ENCODE results near the gene ALKBH3.

ALKBH3 gene

DNA sequence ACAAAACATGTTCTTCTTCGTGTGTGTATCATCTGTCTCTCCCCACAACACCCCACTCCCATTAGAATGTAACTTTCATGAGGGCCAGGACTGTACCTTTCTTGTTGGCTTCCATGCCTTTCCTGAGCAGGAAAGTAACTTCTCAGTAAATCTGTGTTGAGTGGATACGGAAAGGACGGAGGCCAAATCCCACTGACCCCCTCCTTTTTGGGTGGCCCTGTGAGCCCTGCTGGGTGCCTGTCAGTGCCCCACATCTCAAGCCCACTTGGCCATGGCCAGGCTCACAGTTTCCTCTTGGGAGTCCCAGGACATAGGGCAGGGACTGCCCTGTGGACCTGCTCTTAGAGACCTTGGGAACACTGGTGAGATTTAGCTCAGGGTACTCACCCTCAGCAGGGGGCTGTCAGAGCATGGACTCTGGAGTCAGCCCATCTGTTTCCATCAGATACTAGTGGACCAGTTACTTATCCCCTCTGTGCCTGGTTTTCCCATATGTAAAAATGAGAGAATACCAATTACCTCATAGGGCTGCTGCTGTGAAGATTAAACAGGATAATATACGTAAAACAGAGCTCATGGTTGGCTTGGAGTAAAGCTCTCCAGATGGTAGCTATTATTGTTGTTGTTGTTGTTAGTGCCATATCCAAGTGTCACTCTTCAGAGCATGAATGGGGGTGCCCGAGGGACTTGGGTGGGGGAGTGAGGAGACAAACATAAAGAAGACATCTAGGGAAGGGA, 60.8 kb downstream of the ALKBH3 start:
- no peak for DNase-seq (ENCODE audit: low spot score)

- DNase-seq (ENCODE audit: low spot score): no peak
These were observed 62.2 kb downstream of the ALKBH3 start for GRCh38 chr11:43942662-43943371.

- DNase-seq (ENCODE audit: low spot score): no peak
These were observed 62.8 kb downstream of the ALKBH3 start for GRCh38 chr11:43943372-43943930.

DNA sequence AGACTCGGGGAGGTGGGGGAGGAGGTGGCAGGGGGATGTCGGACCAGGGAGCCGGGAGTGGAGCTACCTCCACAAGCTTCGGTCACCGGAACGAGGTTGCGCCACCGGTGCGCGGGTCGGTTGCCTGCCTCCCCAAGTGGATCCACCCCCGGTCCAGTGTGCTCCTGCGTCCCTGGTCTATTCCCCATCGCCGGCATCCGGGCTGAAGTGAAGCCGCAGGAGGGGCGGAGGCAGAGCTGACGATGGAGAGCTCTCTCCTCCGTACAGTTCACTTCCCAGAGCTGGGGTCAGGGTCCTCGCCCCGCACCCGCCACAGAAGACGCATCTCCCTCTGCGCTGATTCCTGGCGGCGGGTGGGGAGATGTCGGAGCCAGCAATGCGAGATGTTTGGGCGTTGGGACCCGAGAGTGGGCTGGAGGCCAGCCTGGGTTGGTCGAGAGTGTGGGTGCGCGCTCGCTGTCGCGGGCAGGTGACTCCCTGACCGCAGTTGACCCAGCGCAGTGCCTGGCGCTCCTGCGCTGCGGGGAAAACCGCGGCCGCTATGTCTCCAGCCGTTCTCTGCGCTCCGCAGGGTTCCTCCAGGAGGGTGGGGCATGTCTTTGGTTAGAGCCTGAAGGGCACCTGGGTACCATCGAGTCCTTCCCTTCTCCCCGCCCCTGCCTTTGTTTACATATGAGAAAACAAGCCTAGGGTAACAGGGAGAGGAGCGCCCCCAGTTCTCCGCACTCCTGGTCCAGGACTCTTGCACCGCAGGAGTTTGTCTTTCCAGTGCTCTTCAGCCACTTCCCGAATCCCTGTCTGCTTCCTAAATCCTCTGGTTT, 63.5 kb downstream of the ALKBH3 start:
- DNase-seq (ENCODE audit: low spot score): no peak

DNA sequence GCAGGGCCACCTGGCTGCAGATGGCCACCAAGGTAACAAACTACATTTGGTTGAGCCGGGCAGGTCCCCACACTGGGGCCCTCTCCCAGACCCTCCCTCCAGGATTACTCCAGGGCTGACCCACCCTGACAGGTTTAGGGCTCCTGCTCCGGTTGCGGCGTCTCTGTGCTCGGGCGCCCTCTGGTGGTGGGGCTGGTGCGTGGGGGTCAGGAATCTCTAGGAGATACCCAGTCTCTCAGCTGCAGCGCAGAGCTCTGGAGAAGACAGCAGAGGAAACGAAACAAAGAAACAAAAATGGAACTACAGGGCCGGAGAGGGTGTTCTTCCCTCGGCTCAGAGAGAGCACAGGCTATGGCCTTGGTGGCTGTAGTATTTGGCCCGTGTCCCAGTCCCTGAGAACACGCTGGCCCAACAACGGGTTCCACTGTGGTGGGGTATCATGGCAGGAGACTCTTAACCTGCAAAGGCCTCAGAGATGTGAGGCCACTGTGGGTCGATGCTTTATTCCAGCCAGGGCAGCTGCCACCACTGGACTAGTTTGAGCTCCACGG, 64.2 kb downstream of the ALKBH3 start:
- DNase-seq (ENCODE audit: low spot score): peak; percentile 54

DNA sequence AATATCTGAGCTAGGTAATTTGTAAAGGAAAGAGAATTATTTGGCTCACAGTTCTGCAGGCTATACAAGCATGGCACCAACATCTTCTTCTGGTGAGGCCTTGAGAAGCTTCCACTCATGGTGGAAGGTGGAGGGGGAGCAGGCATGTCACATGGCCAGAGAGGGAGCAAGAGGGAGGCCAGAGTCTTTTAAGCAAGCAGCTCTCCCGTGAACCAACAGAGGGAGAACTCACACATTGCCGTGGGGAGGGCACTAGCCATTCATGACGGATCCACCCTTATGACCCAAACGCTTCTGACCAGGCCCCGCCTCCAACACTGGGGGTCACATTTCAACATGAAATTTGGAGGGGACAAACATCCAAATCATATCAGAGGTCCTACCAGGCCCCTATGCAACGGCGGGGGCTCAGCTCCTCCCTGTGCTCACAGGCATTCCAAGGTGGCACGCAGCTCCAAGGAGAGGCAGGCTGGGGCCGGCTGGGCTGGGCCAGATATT, 66.4 kb downstream of the ALKBH3 start:
- DNase-seq (ENCODE audit: low spot score): no peak

GRCh38 chr11:43947815-43948214, 67.2 kb downstream of the ALKBH3 start:
- DNase-seq (ENCODE audit: low spot score): no peak

DNA sequence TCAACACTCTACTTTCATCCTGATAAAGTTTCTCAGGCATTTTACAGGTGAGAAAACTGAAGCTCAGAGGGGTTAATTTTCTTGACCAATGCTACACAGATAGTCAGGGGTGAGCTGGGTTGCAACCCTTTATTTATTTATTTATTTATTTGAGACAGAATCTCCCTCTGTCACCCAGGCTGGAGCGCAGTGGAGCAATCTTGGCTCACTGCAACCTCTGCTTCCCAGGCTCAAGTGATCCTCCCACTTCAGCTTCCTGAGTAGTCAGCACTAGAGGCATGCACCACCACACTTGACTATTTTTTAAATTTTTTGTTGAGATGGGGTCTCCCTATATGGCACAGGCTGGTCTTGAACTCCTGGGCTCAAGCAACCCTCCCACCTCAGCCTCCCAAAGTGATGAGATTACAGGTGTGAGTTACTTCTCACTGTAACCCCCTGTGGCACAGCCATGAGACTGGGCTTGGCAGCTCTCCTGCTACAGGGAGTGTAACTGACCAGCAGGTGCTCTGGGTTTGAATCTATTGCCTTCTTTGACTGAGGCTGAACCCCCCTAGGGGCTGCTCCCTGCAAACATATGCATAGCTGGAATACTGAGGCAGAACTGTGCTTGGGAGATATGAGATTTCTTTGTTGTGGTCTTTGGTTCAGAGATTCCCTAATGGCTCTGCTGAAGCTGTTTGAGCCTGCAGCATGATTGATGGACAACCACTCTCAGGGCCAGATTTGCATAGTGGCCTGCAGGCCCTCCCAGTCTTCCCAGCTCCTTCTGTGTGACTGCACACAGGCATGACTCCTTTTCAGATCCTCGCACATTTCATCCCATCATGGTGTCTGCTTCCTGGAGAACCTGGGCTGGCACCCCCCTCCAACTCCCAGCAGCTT, 68.0 kb downstream of the ALKBH3 start:
- no peak for DNase-seq (ENCODE audit: low spot score)

DNA sequence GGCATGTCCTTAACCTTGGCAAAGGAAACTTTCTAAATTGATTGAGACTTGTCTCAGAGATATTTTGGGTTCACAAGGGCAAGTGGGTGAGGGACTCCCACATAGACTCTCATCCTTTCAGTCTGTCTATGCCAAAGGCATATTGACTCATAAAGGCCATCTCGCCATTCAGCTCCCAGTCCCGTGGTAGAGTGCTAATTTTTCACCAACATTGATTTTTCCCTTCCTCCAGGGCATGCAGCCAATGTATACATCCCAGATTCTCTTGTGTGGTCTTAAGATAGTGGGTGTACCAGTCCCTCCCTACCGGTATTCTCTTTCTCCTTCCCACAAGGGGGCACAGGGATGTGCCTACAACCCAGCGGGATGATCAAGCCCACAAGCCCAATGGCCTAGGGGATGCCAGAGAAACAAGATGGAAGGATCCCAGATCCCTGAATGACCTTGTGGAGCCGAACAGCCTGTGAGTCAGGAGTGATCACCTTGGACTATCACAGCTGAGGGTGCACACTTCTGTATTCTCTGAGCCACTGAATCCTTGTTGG, 69.8 kb downstream of the ALKBH3 start:
- DNase-seq (ENCODE audit: low spot score): no peak

DNA sequence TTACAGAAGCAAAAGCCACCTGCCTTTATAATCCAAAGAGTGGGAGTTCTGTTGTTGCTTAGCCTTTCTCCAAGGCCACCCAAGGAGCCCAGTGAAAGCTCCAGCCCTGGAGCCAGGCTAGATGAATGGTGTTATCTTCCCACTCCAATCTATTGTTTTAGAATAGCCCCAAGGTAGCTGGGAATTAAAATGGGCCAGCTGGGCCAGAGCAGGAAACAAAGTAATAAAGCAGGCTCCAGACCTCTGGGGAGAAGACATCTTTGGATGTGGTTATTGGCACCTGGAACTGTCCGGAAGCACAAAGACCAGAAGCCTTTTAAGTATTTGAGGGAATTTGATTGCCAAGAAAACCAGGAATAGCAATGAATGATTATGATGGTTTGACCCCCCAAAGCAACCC, 70.6 kb downstream of the ALKBH3 start:
- no peak for DNase-seq (ENCODE audit: low spot score)

DNA sequence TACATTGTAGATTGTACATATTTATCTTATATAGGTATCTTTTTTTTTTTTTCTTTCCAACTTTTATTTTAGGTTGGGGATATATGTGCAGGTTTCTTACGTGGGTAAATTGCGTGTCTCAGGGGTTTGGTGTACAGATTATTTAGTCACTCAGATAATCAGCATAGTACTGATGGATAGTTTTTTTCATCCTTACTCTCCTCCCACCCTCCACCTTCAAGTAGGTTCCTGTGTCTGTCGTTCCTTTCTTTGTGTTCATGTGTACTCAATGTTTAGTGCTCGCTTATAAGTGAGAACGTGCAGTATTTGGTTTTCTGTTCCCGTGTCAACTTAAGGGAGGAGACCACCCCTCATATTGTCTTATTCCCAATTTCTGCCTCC, 71.4 kb downstream of the ALKBH3 start:
- no peak for DNase-seq (ENCODE audit: low spot score)

GRCh38 chr11:43952401-43953342, 72.0 kb downstream of the ALKBH3 start:
- no peak for DNase-seq (ENCODE audit: low spot score)

DNA sequence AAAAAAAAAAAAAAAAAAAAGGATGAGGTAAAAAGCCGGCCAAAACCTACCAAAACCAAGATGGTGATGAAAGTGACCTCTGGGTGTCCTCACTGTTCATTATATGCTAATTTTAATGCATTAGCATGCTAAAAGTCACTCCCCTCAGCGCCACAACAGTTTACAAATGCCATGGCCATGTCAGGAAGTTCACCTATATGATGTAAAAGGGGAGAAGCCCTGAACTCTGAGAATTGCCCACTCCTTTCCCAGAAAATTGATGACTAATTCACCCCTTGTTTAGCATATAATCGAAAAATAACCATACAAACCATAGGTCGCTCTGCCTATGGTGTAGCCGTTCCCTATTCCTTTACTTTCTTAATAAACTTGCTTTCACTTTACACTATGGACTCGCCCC, 72.9 kb downstream of the ALKBH3 start:
- DNase-seq (ENCODE audit: low spot score): no peak

GRCh38 chr11:43954241-43954640, 73.6 kb downstream of the ALKBH3 start:
- DNase-seq (ENCODE audit: low spot score): no peak

- DNase-seq (ENCODE audit: low spot score): no peak
These were observed 74.9 kb downstream of the ALKBH3 start for GRCh38 chr11:43955381-43956118.

DNA sequence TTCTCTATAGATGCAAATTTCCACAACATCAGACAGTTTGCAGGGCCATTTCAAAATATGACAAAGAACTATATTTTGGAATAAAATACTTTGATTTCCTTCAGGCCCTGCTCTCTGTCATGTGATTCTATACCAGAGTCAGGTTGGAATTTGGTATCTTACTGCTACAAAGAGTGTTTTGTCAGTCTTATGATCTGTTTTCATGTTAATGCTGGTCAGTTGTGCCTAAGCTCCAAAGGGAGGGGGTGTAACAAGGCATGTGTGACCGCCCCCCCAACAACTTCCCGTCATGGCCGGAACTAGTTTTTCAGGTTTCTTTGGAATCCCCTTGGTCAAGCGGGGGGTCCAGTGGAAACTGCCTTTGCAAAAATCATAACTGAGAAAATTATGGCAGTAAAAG, 76.9 kb downstream of the ALKBH3 start:
- DNase-seq (ENCODE audit: low spot score): no peak

DNA sequence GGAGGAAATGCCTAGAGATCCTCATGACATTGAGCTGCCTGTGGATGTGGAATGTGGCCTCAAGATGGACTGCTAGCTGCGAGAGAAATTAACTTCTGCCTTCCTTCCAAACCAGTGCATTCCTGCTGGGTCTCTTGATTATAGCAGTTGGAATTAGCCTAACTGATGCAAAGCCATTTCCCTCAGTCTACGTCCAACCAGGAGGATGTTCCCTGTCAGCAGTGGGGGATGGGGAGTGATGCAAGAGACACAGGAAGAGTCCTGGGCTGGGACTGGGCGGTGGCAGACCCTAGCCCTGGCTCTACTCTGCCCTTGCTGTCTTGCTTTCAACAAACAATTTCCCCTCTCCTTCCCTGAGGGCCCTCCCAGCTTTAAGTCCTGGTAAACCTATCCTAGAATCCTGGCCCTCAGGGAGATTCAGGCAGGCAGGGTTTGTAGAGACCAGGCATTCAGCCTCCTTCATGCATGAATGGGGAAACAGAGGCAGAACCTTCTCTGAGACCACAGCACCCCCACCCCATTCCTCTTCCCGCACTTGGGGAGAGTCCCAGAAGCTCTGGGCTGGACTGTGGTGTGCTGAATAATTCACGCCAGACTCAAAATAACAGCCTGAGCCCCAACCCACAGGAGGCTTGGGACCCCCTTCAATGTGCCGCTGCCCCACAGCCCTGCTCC, 78.8 kb downstream of the ALKBH3 start:
- no peak for DNase-seq (ENCODE audit: low spot score)

Measured in CD4-positive, alpha-beta T cell treated with Interleukin-2 at 100 ng/mL for 4 hours (primary cell).